Smooth muscle cell (in vitro differentiated cells): Measurements from ENCODE around the gene ACSS2. TPM values are rescaled to one million over a fixed set of nuclear protein-coding genes. Genes with fewer than 3 reads are reported as not detected.

Source experiments
- DNase-seq: peaks from one replicate; lab custom pipeline; 2025; ENCODE audit not compliant: unreplicated experiment; lab: John Stamatoyannopoulos, UW
- H2AFZ ChIP-seq: fragments of 200-600 bp; sonication (generic); 2 replicates; pipeline ENCODE4 v1.6.0; 2016; ENCODE audit warnings: antibody characterized with exemption, low read depth, mild to moderate bottlenecking
- H3F3A ChIP-seq: fragments of 200-600 bp; sonication (generic); 2 replicates; pipeline ENCODE4 v1.6.0; 2017; ENCODE audit warnings: antibody characterized with exemption, low read depth
- H3K27ac ChIP-seq: fragments of 200-600 bp; sonication (generic); 2 replicates; pipeline ENCODE4 v1.5.1; 2016; ENCODE audit warnings: low read depth, mild to moderate bottlenecking
- H3K27me3 ChIP-seq: fragments of 200-600 bp; sonication (generic); 2 replicates; pipeline ENCODE4 v1.6.1; 2016; ENCODE audit warnings: low read depth, mild to moderate bottlenecking
- H3K36me3 ChIP-seq: fragments of 200-600 bp; sonication (generic); 2 replicates; pipeline ENCODE4 v1.5.1; 2016; ENCODE audit warnings: low read depth
- H3K4me1 ChIP-seq: fragments of 200-600 bp; sonication (generic); 2 replicates; pipeline ENCODE4 v1.5.1; 2016; ENCODE audit warnings: low read depth
- H3K4me2 ChIP-seq: fragments of 200-600 bp; sonication (generic); 2 replicates; pipeline ENCODE4 v1.6.0; 2016; ENCODE audit warnings: mild to moderate bottlenecking
- H3K4me3 ChIP-seq: fragments of 200-600 bp; sonication (generic); 2 replicates; pipeline ENCODE4 v1.5.1; 2016; ENCODE audit warnings: mild to moderate bottlenecking
- H3K79me2 ChIP-seq: fragments of 200-600 bp; sonication (generic); 2 replicates; pipeline ENCODE4 v1.6.0; 2016; ENCODE audit warnings: low read depth, mild to moderate bottlenecking
- H3K9ac ChIP-seq: fragments of 200-600 bp; sonication (generic); 2 replicates; pipeline ENCODE4 v1.6.0; 2016; ENCODE audit warnings: low read depth
- H3K9me3 ChIP-seq: fragments of 200-600 bp; sonication (generic); replicated peaks from 2 replicates; pipeline ENCODE4 v1.5.1; 2016; ENCODE audit warnings: low read depth
- H4K20me1 ChIP-seq: fragments of 200-600 bp; sonication (generic); 2 replicates; pipeline ENCODE4 v1.6.0; 2016; ENCODE audit warnings: low read depth
- CTCF ChIP-seq: fragments of 200-600 bp; sonication (generic); IDR thresholded peaks from 2 replicates; pipeline ENCODE4 v1.5.1; 2017; ENCODE audit warnings: borderline replicate concordance, mild to moderate bottlenecking, antibody characterized with exemption; ENCODE audit not compliant: insufficient read depth, poor library complexity, severe bottlenecking
- WGBS: methylation state at CpG from one replicate; pipeline ENCODE4 v1.1.7; 2016; ENCODE audit warnings: low lambda C conversion rate; 5-methylcytosine and 5-hydroxymethylcytosine counted together
- polyA plus RNA-seq: library from polyadenylated mRNA; unstranded; fragments of >200 nt; fragmentation: Nextera tagmentation; extraction: Ambion mirVana; gene quantifications from 2 replicates; pipeline ENCODE4 v1.2.1, GENCODE V29; 2016
- total RNA-seq: library from RNA; depleted of rRNA; stranded (reverse); fragments of >200 nt; gene quantifications from 2 replicates; pipeline ENCODE4 v1.2.3, GENCODE V29; 2014

ACSS2 gene
- total and polyA plus RNA-seq, 2 experiments from 2014 or later = 35.1 to 37.7 TPM

DNA sequence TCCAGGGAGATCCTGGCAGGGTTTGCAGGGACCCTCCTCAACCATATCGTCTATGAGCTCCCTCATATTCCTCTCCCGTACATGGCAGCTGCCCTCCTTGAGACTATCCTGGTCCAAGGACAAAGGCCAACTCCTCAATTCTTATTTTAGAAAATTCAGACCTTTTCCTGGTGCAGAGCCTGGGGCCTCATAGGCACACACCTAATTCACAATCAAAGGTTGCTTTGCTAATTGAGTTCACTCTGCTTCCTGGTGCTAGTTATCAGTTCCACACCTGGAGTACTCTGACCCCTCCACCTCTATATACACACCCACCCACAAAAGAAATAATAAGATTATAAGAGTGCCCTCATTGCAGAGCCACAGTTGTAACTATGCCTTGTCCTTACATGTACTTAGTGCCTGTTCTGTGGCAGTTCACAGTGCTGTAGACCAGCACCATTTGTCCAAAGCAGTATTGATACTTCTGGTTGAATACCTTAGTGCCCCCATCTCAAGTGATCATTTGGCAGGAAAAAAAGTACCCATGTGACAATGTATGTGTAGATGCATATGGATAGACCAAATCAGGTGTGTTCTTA is 40.5 kb downstream of the ACSS2 start:
- Histone ChIP-seq H3K9ac (no peak overlapping the region), H3K79me2 (no peaks in the 10 kb centered on the region), H3K27ac (no peak overlapping the region), H3F3A (no peaks in the 10 kb centered on the region), H3K4me3 (no peak overlapping the region), H3K36me3 (no peaks in the 10 kb centered on the region), H3K27me3 (no peaks in the 10 kb centered on the region), H3K9me3 (no peaks in the 10 kb centered on the region), H3K4me2 (no peak overlapping the region), H3K4me1 (no peaks in the 10 kb centered on the region), H4K20me1 (no peaks in the 10 kb centered on the region), H2AFZ (no peak overlapping the region)
- WGBS = 94% methylated on average over 2 of the region's 2 CpGs
- DNase-seq = no peak
- no peak for TF ChIP-seq CTCF

GRCh38 chr20:34920055-34920454 is 43.6 kb downstream of the ACSS2 start:
- no peak overlapping the region for H3K4me2 ChIP-seq
- H3K4me1 ChIP-seq = no peaks in the 10 kb centered on the region
- no peaks in the 10 kb centered on the region for H3K79me2 ChIP-seq
- DNase-seq = no peak
- no peak overlapping the region for H3K27ac ChIP-seq
- no peaks in the 10 kb centered on the region for H3K36me3 ChIP-seq
- H3F3A ChIP-seq = no peaks in the 10 kb centered on the region
- no peaks in the 10 kb centered on the region for H4K20me1 ChIP-seq
- no peak overlapping the region for H3K4me3 ChIP-seq
- H3K27me3 ChIP-seq = no peaks in the 10 kb centered on the region
- TF ChIP-seq CTCF = no peak
- H3K9ac ChIP-seq = no peak overlapping the region
- no peaks in the 10 kb centered on the region for H3K9me3 ChIP-seq
- no peak overlapping the region for H2AFZ ChIP-seq

DNA sequence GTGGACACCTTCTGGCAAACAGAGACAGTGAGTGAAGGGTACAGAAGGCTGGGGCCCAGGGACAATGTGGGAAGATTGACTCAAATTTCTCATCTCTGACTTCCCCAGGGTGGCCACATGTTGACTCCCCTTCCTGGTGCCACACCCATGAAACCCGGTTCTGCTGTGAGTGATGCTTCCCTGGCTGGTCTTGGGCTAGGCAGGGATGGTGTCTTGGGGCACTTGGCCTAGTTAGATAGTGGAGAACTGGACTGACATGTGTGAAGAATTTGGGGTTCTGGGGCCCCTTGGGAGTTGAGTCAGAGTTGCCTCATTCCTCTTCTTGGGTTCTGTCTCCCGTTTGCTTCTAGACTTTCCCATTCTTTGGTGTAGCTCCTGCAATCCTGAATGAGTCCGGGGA is 45.0 kb downstream of the ACSS2 start:
- no peak for DNase-seq
- Histone ChIP-seq H3K4me2 (no peak overlapping the region), H2AFZ (no peak overlapping the region), H3K9ac (no peak overlapping the region), H3K4me3 (no peak overlapping the region), H3K36me3 (no peaks in the 10 kb centered on the region), H3K9me3 (no peaks in the 10 kb centered on the region), H3K4me1 (no peaks in the 10 kb centered on the region), H3K27ac (no peak overlapping the region), H3F3A (no peaks in the 10 kb centered on the region), H3K27me3 (no peaks in the 10 kb centered on the region), H3K79me2 (no peaks in the 10 kb centered on the region), H4K20me1 (no peaks in the 10 kb centered on the region)
- 98% methylated on average over 3 of the region's 3 CpGs for WGBS
- TF ChIP-seq CTCF = no peak

DNA sequence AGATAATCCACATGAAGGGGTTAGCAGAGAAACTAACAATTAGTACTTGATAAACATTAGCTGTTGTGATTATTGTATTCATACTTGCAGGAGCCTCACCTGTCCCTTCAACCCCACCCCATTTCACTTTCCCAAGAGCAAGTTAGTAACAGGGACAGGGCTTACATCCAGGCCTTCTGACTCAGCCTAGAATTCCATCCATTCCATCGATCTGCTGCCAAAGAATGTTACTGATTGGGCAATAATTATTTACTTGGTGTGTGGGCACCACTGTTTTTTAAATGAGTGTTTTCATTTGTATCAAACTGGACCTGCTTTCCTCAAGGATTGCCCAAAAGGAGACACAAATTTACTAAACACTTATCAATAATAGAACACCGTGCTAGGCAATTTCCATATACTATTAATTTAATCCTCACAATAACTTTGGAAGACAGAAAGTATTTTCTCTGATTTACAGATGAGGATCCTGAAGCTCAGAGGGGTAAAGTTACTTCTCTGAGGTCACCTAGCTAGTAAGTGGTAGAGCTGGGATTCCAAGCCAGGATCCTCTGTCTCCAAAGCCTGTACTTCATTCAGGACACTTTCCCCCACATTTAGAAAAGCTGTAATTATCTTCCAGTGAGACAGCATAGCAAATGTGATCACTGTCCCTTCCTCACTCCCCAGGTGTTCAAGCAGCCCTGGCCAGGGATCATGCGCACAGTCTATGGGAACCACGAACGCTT is 46.4 kb downstream of the ACSS2 start:
- Histone ChIP-seq H3K9ac (no peak overlapping the region), H2AFZ (no peak overlapping the region), H3K9me3 (no peaks in the 10 kb centered on the region), H3K4me3 (no peak overlapping the region), H3K79me2 (no peaks in the 10 kb centered on the region), H3K27me3 (no peaks in the 10 kb centered on the region), H3K27ac (peak overlapping the region; percentile 65), H3K4me1 (no peaks in the 10 kb centered on the region), H3F3A (no peaks in the 10 kb centered on the region), H4K20me1 (no peaks in the 10 kb centered on the region), H3K36me3 (no peaks in the 10 kb centered on the region), H3K4me2 (peak overlapping the region; percentile 3)
- WGBS = 79% methylated on average over 5 of the region's 5 CpGs
- DNase-seq = no peak
- TF ChIP-seq CTCF = no peak
